Activated T-helper 1 cell treated with anti-CD3 and anti-CD28 coated beads, Interleukin-2, amount 50 U/mL, for 16 hours (primary cell): ENCODE data around the gene PELI3.
A peak's percentile ranks its signal among the peaks of the same experiment; 100 is the strongest.
"Not testable (repeated sequence)": the region's sequence is repeated elsewhere in the genome, so short reads cannot be mapped to it uniquely, and the experiment has no call there.

Experiments used
- DNase-seq, 2 donors: peaks; one replicate each; pipeline ENCODE4 v3.0.0-alpha.2; 2020; ENCODE audit warnings: low read depth in 1 of 2, low spot score in 1 of 2

The PELI3 gene, protein sequence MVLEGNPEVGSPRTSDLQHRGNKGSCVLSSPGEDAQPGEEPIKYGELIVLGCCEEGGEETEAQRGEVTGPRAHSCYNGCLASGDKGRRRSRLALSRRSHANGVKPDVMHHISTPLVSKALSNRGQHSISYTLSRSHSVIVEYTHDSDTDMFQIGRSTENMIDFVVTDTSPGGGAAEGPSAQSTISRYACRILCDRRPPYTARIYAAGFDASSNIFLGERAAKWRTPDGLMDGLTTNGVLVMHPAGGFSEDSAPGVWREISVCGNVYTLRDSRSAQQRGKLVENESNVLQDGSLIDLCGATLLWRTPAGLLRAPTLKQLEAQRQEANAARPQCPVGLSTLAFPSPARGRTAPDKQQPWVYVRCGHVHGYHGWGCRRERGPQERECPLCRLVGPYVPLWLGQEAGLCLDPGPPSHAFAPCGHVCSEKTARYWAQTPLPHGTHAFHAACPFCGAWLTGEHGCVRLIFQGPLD

GRCh38 chr11:66466225-66467033 lies at the start of gene PELI3:
TSS of gene PELI3 (plus strand) at chr11:66466905. CDS start at chr11:66468129, 1,224 bp downstream.
- DNase-seq, result peak; percentile 90 to 97

GRCh38 chr11:66417000-66417399 lies 49.7 kb upstream of the PELI3 start:
- no peak for DNase-seq

- DNase-seq, result peak in 1 of 2 donors; percentile 29
These were observed 48.3 kb upstream of the PELI3 start for GRCh38 chr11:66418168-66418985.

- no peak for DNase-seq
These were observed 47.8 kb upstream of the PELI3 start for GRCh38 chr11:66418986-66419308.

DNA sequence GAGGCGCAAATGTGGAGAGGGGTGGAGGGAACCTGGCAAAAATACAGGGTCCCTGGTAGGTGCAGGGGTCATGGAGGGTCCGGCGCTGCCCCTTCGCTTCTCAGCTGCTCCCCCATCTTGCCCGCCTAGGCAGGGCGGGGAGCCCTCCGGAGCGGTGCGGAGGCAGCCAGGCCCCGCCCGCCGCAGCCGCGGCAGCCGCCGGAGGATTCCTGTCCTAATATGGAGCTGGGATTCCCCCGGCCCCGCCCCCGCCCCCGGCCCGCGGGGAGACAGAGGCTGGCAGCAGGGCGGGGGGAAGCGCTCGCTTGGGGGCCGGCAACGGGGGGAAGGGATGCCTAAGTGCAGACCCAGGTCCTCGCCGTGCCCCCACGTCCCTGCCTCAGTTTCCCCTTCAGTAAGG lies 46.9 kb upstream of the PELI3 start:
- no peak for DNase-seq

DNA sequence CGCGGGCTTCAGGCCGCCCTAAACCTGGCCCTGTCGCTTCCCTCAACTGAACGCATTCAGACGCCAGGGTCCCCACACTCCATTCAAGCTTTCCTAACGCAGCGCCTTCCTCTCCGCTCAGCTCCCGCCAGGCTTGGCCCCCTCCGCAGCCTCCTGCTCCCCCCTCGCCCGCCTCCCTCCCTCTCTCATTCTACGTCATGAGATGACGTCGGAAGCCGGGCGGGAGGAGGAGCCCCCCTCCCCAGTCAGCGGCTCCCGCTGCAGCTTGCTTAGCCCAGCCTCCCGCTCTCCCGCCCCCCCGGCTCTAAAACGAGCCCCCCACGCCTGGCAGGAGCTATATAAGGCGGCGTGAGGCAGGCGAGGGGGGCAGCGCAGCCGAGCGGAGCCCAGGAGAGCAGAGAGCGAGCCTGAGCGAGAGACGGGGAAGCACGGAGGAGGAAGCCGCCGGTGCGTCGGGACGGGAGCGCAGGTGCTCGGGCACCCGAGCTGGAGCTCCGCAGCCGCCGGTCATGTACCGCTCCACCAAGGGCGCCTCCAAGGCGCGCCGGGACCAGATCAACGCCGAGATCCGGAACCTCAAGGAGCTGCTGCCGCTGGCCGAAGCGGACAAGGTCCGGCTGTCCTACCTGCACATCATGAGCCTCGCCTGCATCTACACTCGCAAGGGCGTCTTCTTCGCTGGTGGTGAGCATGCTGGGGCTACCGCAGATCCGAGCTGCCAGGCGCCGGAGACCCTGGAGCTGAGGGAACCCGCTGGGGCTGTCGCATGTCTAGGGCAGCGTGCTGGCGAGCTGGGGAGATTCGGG lies 45.8 kb upstream of the PELI3 start, which contains the start of gene NPAS4:
TSS of gene NPAS4 (plus strand) at position 365 of the 806 bp plus-strand sequence. CDS start at position 510, 145 bp downstream.
- DNase-seq, result no peak

DNA sequence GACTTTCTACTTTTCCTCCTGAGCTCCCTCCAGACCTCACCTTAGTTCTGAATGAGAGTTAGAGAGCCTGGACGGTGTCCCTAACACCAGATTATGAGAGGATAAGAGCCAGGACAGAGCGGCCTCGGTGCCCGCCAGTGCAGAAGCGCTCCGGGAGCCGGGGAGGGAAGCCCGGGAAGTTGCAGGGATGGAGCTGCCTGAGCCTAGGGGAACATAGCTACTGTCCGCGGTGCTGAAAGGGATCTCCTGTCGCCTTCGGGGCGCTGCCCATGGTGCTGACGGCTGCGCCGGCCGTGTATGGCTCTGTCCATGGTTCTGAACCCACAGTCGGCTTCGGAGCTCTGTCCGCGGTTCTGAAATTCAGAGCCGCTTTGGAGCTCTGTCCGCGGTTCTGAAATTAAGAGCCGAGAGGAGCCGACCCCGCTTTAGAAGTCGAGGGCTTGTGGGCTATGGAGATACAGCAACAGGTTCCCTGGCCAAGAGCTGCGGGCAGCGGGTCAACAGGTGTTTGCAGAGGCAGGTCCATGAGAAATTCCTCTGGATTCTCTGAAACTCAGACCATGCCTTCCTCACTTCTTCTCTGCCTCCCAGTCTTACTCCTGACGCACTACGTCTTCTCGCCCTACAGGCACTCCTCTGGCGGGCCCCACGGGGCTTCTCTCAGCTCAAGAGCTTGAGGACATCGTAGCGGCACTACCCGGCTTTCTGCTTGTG lies 45.1 kb upstream of the PELI3 start:
- peak; percentile 77 to 78 for DNase-seq

DNA sequence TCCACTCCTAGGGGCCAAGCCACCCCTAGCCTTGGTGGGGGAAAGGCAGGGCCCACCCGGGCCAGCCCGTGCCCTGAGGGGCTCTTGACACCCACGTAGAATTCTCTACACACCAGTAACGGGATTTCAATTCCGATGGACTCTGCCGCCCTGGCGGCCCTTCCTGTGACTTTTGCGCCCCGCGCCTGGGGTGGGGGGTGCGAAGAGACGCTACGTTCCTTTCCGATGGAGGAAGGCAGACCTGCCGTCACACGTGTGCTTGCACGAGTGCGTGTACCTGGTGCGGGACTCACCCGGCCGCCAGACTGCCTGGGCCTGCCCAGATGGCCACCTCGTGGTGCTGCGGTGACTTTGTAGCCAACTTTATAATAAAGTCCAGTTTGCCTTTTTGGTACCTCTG lies 40.4 kb upstream of the PELI3 start:
- DNase-seq, result no peak

DNA sequence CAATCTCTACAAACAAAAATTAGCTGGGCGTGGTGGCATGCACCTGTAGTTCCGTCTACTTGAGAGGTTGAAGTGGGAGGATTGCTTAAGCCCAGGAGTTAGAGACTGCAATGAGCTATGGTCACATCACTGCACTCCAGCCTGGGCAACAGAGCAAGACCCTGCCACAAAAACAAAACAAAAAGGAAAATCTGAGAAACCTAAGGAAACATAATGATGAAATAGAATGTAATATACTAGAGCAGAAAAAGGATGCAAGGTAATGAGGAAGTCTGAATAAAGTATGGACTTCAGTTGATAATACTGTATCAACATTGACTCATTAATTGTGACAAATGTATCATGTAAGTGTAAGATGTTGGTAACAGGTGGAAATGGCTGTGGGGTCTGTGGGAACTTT lies 37.8 kb upstream of the PELI3 start:
- no peak for DNase-seq

DNA sequence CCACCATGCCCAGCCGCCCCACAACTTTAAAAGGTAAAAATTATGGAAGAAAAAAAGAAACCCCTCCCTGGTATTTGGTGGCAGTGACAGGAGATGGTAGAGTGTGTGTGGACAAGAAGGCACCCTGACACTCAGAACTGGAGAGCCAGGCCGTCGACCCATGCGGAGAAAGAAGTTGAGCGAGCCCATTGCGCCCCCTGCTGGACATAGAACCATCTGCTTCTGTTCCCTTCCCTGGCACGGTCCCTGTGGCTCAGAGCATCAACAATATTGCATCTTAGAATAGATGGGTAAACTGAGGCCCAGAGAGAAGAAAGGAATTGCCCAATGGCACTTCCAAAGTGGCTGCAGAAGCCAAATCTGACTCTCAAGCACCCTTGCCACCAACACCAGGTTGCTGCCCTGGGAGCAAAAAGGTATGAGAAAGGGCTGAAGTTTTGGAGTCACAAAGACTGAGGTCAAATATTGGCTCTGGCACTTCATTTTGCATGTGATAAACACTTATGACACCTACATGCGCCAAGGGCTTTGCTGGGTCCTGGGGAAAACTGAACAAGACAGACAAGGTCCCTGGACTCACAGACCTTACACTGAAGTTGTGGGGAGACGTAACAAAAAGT lies 36.6 kb upstream of the PELI3 start:
- DNase-seq, result peak; percentile 54 to 55

DNA sequence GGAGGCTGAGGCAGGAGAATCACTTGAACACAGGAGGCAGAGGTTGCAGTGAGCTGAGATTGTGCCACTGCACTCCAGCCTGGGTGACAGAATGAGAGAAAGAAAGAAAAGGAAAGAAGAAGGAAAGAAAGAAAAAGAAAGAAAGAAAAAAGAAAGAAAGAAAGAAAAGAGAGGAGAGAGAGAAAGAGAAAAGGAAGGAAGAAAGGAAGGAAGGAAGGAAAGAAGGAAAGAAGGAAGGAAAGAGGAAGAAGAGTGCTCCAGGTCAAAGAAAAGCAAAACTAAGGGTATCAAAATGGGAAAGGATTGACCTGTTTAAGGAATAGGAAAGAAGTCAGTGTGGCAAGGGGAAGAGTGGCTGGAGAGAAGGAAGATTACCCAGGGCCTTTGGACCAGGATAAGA lies 35.4 kb upstream of the PELI3 start:
- DNase-seq, result not testable (repeated sequence)

DNA sequence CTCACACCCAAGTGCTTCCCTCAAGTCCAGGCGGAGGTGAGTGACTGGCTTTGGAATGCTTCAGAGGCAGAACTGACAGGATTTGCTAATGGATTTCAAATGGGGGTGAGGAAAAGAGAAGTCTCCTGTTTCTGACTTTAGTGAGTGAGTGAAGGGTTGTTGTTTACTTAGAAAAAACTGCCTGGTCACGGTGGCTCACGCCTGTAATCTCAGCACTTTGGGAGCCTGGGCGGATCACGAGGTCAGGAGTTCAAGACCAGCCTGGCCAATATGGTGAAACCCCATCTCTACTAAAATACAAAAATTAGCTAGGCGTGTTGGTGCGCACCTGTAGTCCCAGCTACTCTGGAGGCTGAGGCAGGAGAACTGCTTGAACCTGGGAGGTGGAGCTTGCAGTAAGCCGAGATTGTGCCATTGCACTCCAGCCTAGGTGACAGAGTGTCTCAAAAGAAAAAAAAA lies 34.8 kb upstream of the PELI3 start:
- DNase-seq, result not testable (repeated sequence)

GRCh38 chr11:66432597-66432996 lies 34.1 kb upstream of the PELI3 start:
- DNase-seq, result no peak

DNA sequence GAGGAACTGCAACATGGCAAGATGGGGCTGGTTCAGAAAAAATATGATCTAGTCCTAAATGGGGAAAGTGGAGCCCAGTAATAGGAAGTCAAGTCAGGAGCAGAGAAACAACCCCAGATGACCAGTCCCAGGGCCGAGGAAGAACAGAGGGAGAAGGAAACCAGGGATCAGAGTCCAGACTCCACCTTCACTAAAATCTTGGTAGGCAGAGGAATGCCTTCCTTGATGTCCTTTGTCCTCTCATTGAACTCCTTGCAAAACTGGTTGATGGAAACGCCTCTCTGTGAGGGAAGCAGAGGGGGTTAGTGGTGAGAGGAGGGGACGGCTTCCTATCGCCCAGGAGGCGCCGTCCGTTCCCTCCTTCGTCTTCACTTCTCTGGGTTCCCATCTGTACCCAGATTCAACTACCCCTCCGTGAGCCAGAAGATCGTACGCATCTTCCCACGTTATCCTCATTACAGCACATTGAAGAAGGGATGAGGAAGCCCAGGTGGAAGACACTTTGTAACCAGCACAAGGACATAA lies 28.7 kb upstream of the PELI3 start:
- DNase-seq, result no peak

DNA sequence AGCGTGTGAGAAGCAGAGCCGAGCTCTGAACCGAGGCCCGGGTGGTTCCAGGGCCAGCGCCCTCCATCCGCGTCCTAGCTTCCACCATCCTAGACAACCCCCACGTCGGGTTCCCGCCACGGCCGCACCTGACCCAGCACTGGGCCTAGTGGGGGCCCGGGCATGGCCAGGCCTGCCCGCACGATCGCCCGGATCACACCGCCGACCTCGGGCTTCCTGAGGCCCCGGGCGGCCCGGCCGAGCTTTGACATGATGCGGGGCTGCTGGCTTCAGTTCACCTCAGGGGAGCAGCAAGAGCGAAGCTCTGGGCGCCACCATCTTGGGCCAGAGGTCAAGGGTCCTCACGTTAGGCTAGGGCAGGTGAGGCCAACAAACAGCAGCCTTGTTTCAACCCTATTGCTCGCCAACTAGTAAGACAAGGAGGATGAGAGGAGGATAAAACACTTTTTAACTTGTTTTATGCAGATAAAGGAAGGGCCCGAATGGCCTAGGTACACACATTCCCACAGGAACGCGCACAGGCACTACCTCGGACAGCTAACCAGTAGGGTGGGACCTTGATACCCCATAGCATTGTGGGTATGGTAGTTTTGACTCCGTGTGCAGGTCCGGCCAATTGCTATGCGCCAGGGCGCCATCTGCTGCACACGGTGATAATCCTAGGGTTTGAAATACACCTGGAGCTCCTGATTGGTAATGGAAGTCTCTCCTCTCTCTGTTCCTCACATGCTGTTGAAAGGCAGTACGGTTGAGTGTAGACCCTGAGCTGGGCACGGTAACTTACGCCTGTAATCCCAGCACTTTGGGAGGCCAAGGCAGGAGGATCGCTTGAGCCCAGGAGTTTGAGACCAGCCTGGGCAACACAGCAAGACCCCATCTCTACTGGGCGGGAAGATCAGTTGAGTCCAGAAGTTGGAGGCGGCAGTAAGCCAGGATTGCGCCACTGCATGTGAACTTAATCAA lies 27.9 kb upstream of the PELI3 start, which contains the start of gene MRPL11:
TSS of gene MRPL11 (minus strand) at position 345 of the 963 bp plus-strand sequence. CDS start at position 251, 94 bp downstream.
- peak; percentile 71 to 72 for DNase-seq

GRCh38 chr11:66440101-66440939 lies 26.4 kb upstream of the PELI3 start:
- not testable (repeated sequence) for DNase-seq

- not testable (repeated sequence) for DNase-seq
These were observed 25.8 kb upstream of the PELI3 start for GRCh38 chr11:66440940-66441282.
